ENCODE data around the gene CYP27C1. TPM values are rescaled to one million over a fixed set of nuclear protein-coding genes. Genes with fewer than 3 reads are reported as not detected.

Gene CYP27C1
- total RNA-seq, 1 donor from 2014 or later = not detected

GRCh38 chr2:127137225-127137624 lies 82.9 kb downstream of the CYP27C1 start:
- intact Hi-C loops (cut with DNase I) = no loop called here
- Histone ChIP-seq H3K27ac (no peak overlapping the region), H3K9me3 (no peaks in the 10 kb centered on the region), H3K4me3 (no peak overlapping the region), H3K4me1 (no peaks in the 10 kb centered on the region), H3K36me3 (no peaks in the 10 kb centered on the region), H3K27me3 (ENCODE audit: low read depth) (no peaks in the 10 kb centered on the region)
- DNase-seq (no peak), ATAC-seq (peak in 1 of 2 donors; percentile 19)
- no peak for TF ChIP-seq CTCF (IDR thresholded peaks at IDR 0.05)

GRCh38 chr2:127134833-127135830 lies 85.0 kb downstream of the CYP27C1 start:
- no peaks in the 10 kb centered on the region for H3K9me3 ChIP-seq
- H3K36me3 ChIP-seq = no peaks in the 10 kb centered on the region
- no peaks in the 10 kb centered on the region for H3K27me3 ChIP-seq (ENCODE audit: low read depth)
- no peak for DNase-seq
- no peak overlapping the region for H3K4me3 ChIP-seq
- intact Hi-C loops (cut with DNase I) = no loop called here
- peak; percentile 50 to 57 for ATAC-seq
- H3K27ac ChIP-seq = no peak overlapping the region
- H3K4me1 ChIP-seq = no peaks in the 10 kb centered on the region
- no peak for TF ChIP-seq CTCF (IDR thresholded peaks at IDR 0.05)

GRCh38 chr2:127134235-127134634 lies 85.9 kb downstream of the CYP27C1 start:
- DNase-seq (no peak), ATAC-seq (no peak)
- TF ChIP-seq CTCF (IDR thresholded peaks at IDR 0.05) = no peak
- H3K27me3 ChIP-seq (ENCODE audit: low read depth) = no peaks in the 10 kb centered on the region
- H3K9me3 ChIP-seq = no peaks in the 10 kb centered on the region
- H3K27ac ChIP-seq = no peak overlapping the region
- H3K4me1 ChIP-seq = no peaks in the 10 kb centered on the region
- no peaks in the 10 kb centered on the region for H3K36me3 ChIP-seq
- intact Hi-C loops (cut with DNase I) = no loop called here
- H3K4me3 ChIP-seq = no peak overlapping the region

Other genes starting within 250 kb of the CYP27C1 start
- gene BIN1, start 113.1 kb downstream of the CYP27C1 start, total RNA-seq = 33.9 TPM
- 34.7 TPM for gene ERCC3, start 73.8 kb upstream of the CYP27C1 start, total RNA-seq
- 78.4 TPM for gene MAP3K2, start 167.7 kb upstream of the CYP27C1 start, total RNA-seq
- not detected for gene PROC, start 198.1 kb upstream of the CYP27C1 start, total RNA-seq

All from lower lobe of right lung (tissue), 2 donors.